ENCODE data around the gene ATP2A2.
A peak's percentile ranks its signal among the peaks of the same experiment; 100 is the strongest.

ATP2A2 gene

GRCh38 chr12:110271015-110271414, 10.0 kb upstream of the ATP2A2 start:
- DNase-seq (ENCODE audit: insufficient read length, low spot score) (no peak), FAIRE-seq (no peak)
- TF ChIP-seq POLR2A (IDR thresholded peaks at IDR 0.05; ENCODE audit: low read depth, low read length): no peak

GRCh38 chr12:110277530-110278254, 3.4 kb upstream of the ATP2A2 start:
- DNase-seq (ENCODE audit: insufficient read length, low spot score) (no peak), FAIRE-seq (no peak)
- no peak for TF ChIP-seq POLR2A (IDR thresholded peaks at IDR 0.05; ENCODE audit: low read depth, low read length)

DNA sequence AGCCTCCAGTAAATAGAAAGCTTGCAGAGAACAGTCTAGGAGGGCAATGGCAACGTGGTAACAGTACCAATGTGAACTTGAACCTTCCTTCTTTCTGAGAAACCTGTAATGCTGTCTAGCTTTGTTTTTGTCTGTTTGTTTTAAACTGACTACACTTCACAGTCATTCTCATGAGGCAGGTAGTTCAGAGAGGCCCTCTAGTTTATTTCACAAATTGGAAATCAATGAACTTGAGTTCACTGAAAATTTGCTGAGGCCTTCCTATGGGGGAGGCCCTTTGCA, 2.9 kb upstream of the ATP2A2 start:
- no peak for FAIRE-seq
- no peak for TF ChIP-seq POLR2A (IDR thresholded peaks at IDR 0.05; ENCODE audit: low read depth, low read length)

GRCh38 chr12:110279566-110280375, 1.3 kb upstream of the ATP2A2 start:
- TF ChIP-seq POLR2A (IDR thresholded peaks at IDR 0.05; ENCODE audit: low read depth, low read length): no peak
- no peak for FAIRE-seq
- no peak for DNase-seq (ENCODE audit: insufficient read length, low spot score)

More for the DNA sequence above, 2.9 kb upstream of the ATP2A2 start:
- no peak for DNase-seq (ENCODE audit: insufficient read length, low spot score)

DNA sequence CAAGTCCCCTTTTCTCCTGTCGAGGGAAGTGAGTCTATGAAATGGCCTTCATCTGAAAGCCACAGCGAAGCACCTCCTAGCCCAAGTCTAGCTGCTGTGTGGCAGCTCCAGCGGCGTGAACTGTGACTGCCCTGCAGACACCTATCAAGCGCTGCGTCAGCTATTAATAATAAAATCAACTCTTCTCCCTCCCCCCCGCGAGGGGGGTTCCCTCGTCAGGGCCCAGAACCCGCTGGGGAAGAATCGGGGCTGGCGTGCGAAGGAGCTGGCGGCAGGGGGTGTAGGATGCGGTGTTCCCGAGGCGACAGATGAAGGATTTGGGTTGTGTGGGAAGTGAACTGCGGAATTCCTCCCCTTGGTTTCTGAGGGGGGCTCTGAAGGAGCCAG, 662 bp upstream of the ATP2A2 start:
- DNase-seq (ENCODE audit: insufficient read length, low spot score) (peak; percentile 60), FAIRE-seq (no peak)
- TF ChIP-seq POLR2A (IDR thresholded peaks at IDR 0.05; ENCODE audit: low read depth, low read length): no peak

GRCh38 chr12:110281549-110282299, 677 bp downstream of the ATP2A2 start:
- no peak for FAIRE-seq
- DNase-seq (ENCODE audit: insufficient read length, low spot score): no peak
- TF ChIP-seq POLR2A (IDR thresholded peaks at IDR 0.05; ENCODE audit: low read depth, low read length): peak; percentile 49

GRCh38 chr12:110282300-110282860, 1.3 kb downstream of the ATP2A2 start:
- FAIRE-seq (no peak), DNase-seq (ENCODE audit: insufficient read length, low spot score) (no peak)
- TF ChIP-seq POLR2A (IDR thresholded peaks at IDR 0.05; ENCODE audit: low read depth, low read length): no peak

GRCh38 chr12:110282956-110283817, 2.1 kb downstream of the ATP2A2 start:
- DNase-seq (ENCODE audit: insufficient read length, low spot score): no peak
- peak; percentile 43 for FAIRE-seq
- TF ChIP-seq POLR2A (IDR thresholded peaks at IDR 0.05; ENCODE audit: low read depth, low read length): no peak

DNA sequence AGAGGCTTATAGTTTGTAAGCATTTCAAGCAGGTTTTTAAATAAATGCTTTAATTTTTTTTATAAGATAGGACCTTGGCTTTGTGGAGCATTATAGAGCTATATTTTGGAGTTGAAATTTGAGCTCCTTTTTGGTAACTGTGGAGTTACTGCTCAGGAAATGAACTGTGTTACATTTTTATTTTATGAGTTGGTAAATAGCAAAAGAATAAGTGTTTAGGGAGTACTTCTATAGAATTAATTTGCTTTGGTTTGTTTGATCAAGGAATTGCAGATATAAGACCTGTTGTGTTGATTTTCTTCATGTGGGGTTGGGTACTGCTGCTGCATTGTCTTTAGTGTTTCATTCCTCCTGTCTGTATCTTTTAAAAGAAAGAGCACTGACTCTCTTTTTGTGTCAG, 3.5 kb downstream of the ATP2A2 start:
- no peak for FAIRE-seq
- no peak for TF ChIP-seq POLR2A (IDR thresholded peaks at IDR 0.05; ENCODE audit: low read depth, low read length)
- DNase-seq (ENCODE audit: insufficient read length, low spot score): no peak

DNA sequence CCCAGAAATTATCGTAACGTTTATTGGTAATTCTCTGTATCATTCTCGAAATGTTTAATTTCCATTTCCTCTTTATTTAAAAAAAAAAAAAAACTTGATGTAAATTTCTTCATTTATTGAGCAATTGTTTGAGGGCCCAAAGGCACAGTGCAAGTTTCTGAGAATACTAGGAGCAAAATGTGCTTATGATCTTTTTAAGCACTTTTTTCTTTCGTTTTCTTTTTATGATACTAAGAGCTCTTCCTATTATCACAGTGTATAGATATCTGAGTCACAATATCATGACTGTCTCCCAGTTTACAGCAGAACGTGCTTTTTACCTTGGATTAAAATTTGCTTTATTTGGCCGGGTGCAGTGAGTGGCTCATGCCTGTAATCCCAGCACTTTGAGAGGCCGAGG, 5.6 kb downstream of the ATP2A2 start:
- no peak for FAIRE-seq
- no peak for DNase-seq (ENCODE audit: insufficient read length, low spot score)
- no peak for TF ChIP-seq POLR2A (IDR thresholded peaks at IDR 0.05; ENCODE audit: low read depth, low read length)

DNA sequence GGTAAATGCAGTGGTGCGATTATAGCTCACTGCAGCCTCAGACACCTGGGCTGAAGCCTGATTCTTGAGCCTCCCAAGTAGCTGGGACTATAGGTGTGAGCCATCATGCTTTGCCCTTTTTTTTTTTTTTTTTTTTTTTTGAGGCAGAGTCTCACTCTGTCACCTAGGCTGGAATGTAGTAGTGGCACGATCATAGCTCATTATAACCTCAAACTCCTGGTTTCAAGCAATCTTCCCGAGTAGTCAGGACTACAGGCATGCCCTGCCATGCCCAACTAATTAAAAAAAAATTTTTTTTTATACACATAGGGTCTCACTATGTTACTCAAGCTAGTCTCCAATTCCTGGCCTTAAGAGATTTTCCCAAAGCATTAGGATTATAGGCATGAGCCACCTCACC, 6.9 kb downstream of the ATP2A2 start:
- no peak for TF ChIP-seq POLR2A (IDR thresholded peaks at IDR 0.05; ENCODE audit: low read depth, low read length)
- FAIRE-seq (no peak), DNase-seq (ENCODE audit: insufficient read length, low spot score) (no peak)

DNA sequence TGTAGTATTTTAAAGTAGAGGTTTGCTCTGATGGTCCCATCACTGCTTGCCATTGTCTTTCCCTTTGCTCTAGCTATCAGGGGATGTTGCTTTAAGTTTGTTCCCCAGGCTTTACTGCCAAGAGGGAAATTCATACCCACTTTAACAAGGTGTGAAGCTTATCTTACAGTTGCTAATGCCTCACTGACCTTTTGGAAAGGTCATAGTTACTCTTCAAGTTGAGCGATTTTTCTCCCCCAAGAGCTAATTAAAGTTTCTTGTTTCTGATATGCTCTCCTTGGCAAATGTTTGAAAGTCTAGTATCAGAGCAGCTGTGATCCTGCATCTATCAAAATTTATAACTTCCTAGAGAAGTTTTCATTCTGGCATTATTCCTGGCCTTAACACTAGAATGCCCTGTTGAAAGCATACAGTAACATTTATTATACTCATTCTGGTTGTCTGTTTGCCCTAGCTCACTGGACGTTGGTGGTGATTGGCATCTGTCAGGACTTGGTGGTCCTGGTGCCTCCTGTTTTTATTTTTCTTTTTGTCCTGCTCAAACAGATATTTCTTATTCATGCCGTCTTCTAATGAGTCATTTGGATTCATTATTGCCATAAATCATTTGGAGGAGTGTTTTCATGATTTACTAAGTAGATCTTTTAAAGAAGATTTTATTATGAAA, 8.1 kb downstream of the ATP2A2 start:
- FAIRE-seq: peak; percentile 78
- no peak for DNase-seq (ENCODE audit: insufficient read length, low spot score)
- no peak for TF ChIP-seq POLR2A (IDR thresholded peaks at IDR 0.05; ENCODE audit: low read depth, low read length)

- DNase-seq (ENCODE audit: insufficient read length, low spot score): no peak
- no peak for TF ChIP-seq POLR2A (IDR thresholded peaks at IDR 0.05; ENCODE audit: low read depth, low read length)
- FAIRE-seq: no peak
These were observed 8.6 kb downstream of the ATP2A2 start for GRCh38 chr12:110289711-110290078.
